HG02885 (cell line): ENCODE results near the gene CAV3.

Experiments used
- ATAC-seq: cut with Tn5 transposase; IDR thresholded peaks from one replicate; pipeline ENCODE4 v1.9.1; 2021; ENCODE audit warnings: mild to moderate bottlenecking; ENCODE audit not compliant: unreplicated experiment, poor library complexity

CAV3 gene

GRCh38 chr3:8780279-8780678 is 46.7 kb downstream of the CAV3 start:
- peak; percentile 74 for ATAC-seq

- ATAC-seq: no peak
Measured at GRCh38 chr3:8784676-8785435, 51.3 kb downstream of the CAV3 start.

DNA sequence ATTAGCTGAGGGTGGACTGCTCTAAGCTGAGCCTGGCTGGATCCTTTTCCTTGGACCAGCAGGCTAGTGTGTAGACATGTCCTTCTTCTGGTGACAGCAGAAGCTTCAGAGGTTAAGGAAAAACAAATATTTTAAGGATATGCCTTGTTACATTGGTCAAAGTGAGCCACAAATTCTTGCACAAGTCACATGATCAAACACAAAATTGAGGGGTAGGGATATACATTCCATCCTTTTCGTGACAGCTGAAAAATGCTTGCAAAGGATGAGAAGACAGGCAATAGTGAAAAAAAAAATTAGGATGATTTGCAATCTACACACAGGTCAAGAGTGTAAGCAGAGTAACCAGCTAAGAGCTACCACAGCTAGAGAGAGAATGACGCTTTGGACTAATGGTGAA is 56.9 kb downstream of the CAV3 start:
- ATAC-seq: no peak

GRCh38 chr3:8793242-8793641 is 59.6 kb downstream of the CAV3 start:
- ATAC-seq: no peak

DNA sequence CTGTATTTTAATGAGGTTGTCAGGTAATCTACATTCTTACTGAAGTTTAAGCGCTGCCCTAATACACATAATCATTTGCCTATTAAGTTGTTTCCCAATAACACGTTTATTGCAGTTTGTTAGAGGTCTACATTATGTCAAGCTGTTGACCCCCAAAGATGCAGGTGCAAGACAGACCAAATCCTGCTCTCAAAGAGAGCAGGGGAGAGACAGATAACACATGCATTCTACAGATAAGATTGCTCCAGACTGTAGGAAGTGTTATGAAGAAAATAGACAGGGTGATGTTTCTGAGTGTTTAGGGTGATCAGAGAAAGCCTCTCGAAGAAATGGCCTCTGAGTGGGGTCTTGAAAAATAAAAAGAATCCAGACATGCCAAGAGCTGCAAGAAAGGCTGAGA is 60.6 kb downstream of the CAV3 start:
- no peak for ATAC-seq
